SU-DHL-6 (cell line): Measurements from ENCODE around the gene C2orf92.

Source experiments
- CTCF ChIP-seq: fragments of 200-600 bp; sonication (generic); IDR thresholded peaks from one replicate; pipeline ENCODE4 v1.5.1; 2017; ENCODE audit warnings: antibody characterized with exemption, mild to moderate bottlenecking, low read length, moderate library complexity; ENCODE audit not compliant: insufficient read depth, poor library complexity, severe bottlenecking
- EZH2phosphoT487 ChIP-seq: fragments of 200-600 bp; sonication (generic), shearing (Covaris generic); conservative IDR thresholded peaks from 2 replicates; pipeline ENCODE4 v1.6.1; 2018; ENCODE audit warnings: mild to moderate bottlenecking, antibody characterized with exemption, low read length, moderate library complexity, mixed read lengths

GRCh38 chr2:97662386-97662894, 7.1 kb upstream of the C2orf92 start:
- TF ChIP-seq CTCF: no peak
- no peak for TF ChIP-seq EZH2phosphoT487
